H1 (cell line): ENCODE results near the gene DNAH1. TPM values are rescaled to one million over a fixed set of nuclear protein-coding genes. Genes with fewer than 3 reads are reported as not detected.
A peak's percentile ranks its signal among the peaks of the same experiment; 100 is the strongest.

ENCODE experiments used
- CTCF ChIA-PET: fragments of 300-600 bp; sonication (Branson Sonifier 250); formaldehyde crosslinking; loops from one replicate; lab custom pipeline; 2021; ENCODE audit not compliant: partially characterized antibody; lab: Charles Lee
- POLR2A ChIA-PET: fragments of 300-600 bp; sonication (Branson Sonifier 250); formaldehyde crosslinking; loops from one replicate; lab custom pipeline; 2021; ENCODE audit warnings: inconsistent platforms; ENCODE audit not compliant: partially characterized antibody; lab: Charles Lee
- DNase-seq, 2 experiments: peaks; one replicate each; pipeline versions ENCODE4 v3.0.0 to v3.0.0-alpha.2; 2010 to 2022; ENCODE audit warnings: low spot score in 2 of 2, low read depth in 1 of 2, mixed read lengths in 1 of 2
- FAIRE-seq: peaks from 2 replicates; lab custom pipeline; 2011; peaks lifted over from hg19 to GRCh38; lab: Jason Lieb, UNC
- H2AFZ ChIP-seq: 2 replicates; pipeline ENCODE4 v1.8.1; 2012; ENCODE audit warnings: low read length, inconsistent platforms
- H2AK5ac ChIP-seq: 2 replicates; pipeline ENCODE4 v1.6.1; 2013; ENCODE audit warnings: low read depth, low read length
- H2BK120ac ChIP-seq: replicated peaks from 2 replicates; pipeline ENCODE3; 2013; ENCODE audit warnings: low read depth, low read length, inconsistent platforms
- H2BK12ac ChIP-seq: 2 replicates; pipeline ENCODE4 v1.6.1; 2013; ENCODE audit warnings: low read depth, low read length
- H2BK15ac ChIP-seq: 2 replicates; pipeline ENCODE4 v1.6.1; 2013; ENCODE audit warnings: low read length
- H2BK20ac ChIP-seq: 2 replicates; pipeline ENCODE4 v1.6.1; 2013; ENCODE audit warnings: low read length
- H2BK5ac ChIP-seq: 2 replicates; pipeline ENCODE4 v1.6.1; 2013; ENCODE audit warnings: low read depth, low read length
- H3K14ac ChIP-seq: 2 replicates; pipeline ENCODE4 v1.6.1; 2013; ENCODE audit warnings: inconsistent platforms; ENCODE audit not compliant: insufficient read length
- H3K18ac ChIP-seq: 2 replicates; pipeline ENCODE4 v1.6.1; 2013; ENCODE audit warnings: low read length; ENCODE audit errors: extremely low read depth
- H3K23ac ChIP-seq: 2 replicates; pipeline ENCODE4 v1.6.1; 2013; ENCODE audit warnings: inconsistent platforms; ENCODE audit not compliant: insufficient read length
- H3K23me2 ChIP-seq: 2 replicates; pipeline ENCODE4 v1.6.1; 2013; ENCODE audit warnings: low read depth, low read length
- H3K27ac ChIP-seq: 2 replicates; pipeline ENCODE4 v1.6.1; 2011; ENCODE audit warnings: low read depth, low read length, inconsistent platforms
- H3K27me3 ChIP-seq, 4 experiments: replicated peaks in 1 of 4; 1 replicate in 1 of 4; 2 replicates in 3 of 4; pipeline versions ENCODE4 v1.6.1 to v1.8.1; 2011 to 2013; ENCODE audit warnings: low read length in 3 of 4, mild to moderate bottlenecking in 3 of 4, inconsistent platforms in 2 of 4, mixed read lengths in 2 of 4, moderate library complexity in 1 of 4; ENCODE audit not compliant: control insufficient read depth in 3 of 4, insufficient read depth in 3 of 4; ENCODE audit errors: extremely low read depth in 1 of 4
- H3K36me3 ChIP-seq, 4 experiments: 2 replicates each; pipeline versions ENCODE4 v1.6.1 to v1.8.1; 2011 to 2013; ENCODE audit warnings: mild to moderate bottlenecking in 4 of 4, low read length in 3 of 4, moderate library complexity in 2 of 4, control low read depth in 1 of 4, inconsistent platforms in 1 of 4; ENCODE audit not compliant: insufficient read depth in 4 of 4, control insufficient read depth in 2 of 4
- H3K4ac ChIP-seq: replicated peaks from 2 replicates; pipeline ENCODE3; 2013; ENCODE audit warnings: low read length, low read depth, mixed read lengths, inconsistent platforms; ENCODE audit not compliant: insufficient read length
- H3K4me1 ChIP-seq, 4 experiments: replicated peaks in 1 of 4; 1 replicate in 1 of 4; 2 replicates in 3 of 4; pipeline versions ENCODE4 v1.6.1 to v1.8.1; 2011 to 2013; ENCODE audit warnings: low read length in 3 of 4, inconsistent platforms in 2 of 4, mixed read lengths in 1 of 4; ENCODE audit not compliant: insufficient read depth in 4 of 4, control insufficient read depth in 3 of 4
- H3K4me2 ChIP-seq, 2 experiments: 2 replicates each; pipeline versions ENCODE4 v1.6.1 to v1.8.1; 2011 to 2013; ENCODE audit warnings: low read depth in 2 of 2, low read length in 2 of 2, control low read depth in 1 of 2, inconsistent platforms in 1 of 2, mild to moderate bottlenecking in 1 of 2; ENCODE audit not compliant: insufficient read depth in 1 of 2
- H3K4me3 ChIP-seq, 4 experiments: fragments of 200-600, 300-600 bp in 1 of 4; sonication (generic), shearing (Covaris generic), sonication (Bioruptor Twin) in 1 of 4; 2 replicates each; pipeline versions ENCODE4 v1.5.1 to v1.8.1; 2011 to 2016; ENCODE audit warnings: low read length in 4 of 4, low read depth in 3 of 4, control low read depth in 2 of 4, inconsistent platforms in 2 of 4, mild to moderate bottlenecking in 2 of 4, mixed read lengths in 1 of 4, moderate library complexity in 1 of 4; ENCODE audit not compliant: insufficient read depth in 2 of 4; ENCODE audit errors: extremely low read depth in 1 of 4
- H3K56ac ChIP-seq: replicated peaks from 2 replicates; pipeline ENCODE3; 2013; ENCODE audit warnings: low read depth, mild to moderate bottlenecking, mixed read lengths, low read length, inconsistent platforms; ENCODE audit not compliant: insufficient read length
- H3K79me1 ChIP-seq: 2 replicates; pipeline ENCODE4 v1.6.1; 2013; ENCODE audit warnings: low read depth, low read length, control low read depth
- H3K79me2 ChIP-seq, 2 experiments: 2 replicates each; pipeline versions ENCODE4 v1.6.1 to v1.8.1; 2012 to 2013; ENCODE audit warnings: low read length in 2 of 2, mild to moderate bottlenecking in 2 of 2, inconsistent platforms in 1 of 2; ENCODE audit not compliant: insufficient read depth in 2 of 2, control insufficient read depth in 1 of 2
- H3K9ac ChIP-seq, 4 experiments: replicated peaks in 1 of 4; 1 replicate in 1 of 4; 2 replicates in 3 of 4; pipeline versions ENCODE4 v1.6.1 to v1.8.1; 2011 to 2013; ENCODE audit warnings: low read depth in 3 of 4, low read length in 3 of 4, control low read depth in 2 of 4, mild to moderate bottlenecking in 2 of 4, moderate library complexity in 2 of 4, inconsistent platforms in 1 of 4; ENCODE audit errors: extremely low read depth in 1 of 4
- H3K9me3 ChIP-seq, 2 experiments: 2 replicates each; pipeline versions ENCODE4 v1.6.1 to v1.8.1; 2012 to 2013; ENCODE audit warnings: mild to moderate bottlenecking in 2 of 2, moderate library complexity in 2 of 2, control low read depth in 1 of 2, inconsistent platforms in 1 of 2, low read depth in 1 of 2, low read length in 1 of 2, mixed read lengths in 1 of 2; ENCODE audit not compliant: insufficient read depth in 2 of 2
- H4K20me1 ChIP-seq, 2 experiments: replicated peaks in 1 of 2; 2 replicates each; pipeline versions ENCODE3 to v1.8.1; 2011 to 2013; ENCODE audit warnings: inconsistent platforms in 2 of 2, low read length in 2 of 2, mild to moderate bottlenecking in 1 of 2; ENCODE audit not compliant: insufficient read depth in 2 of 2, control insufficient read depth in 1 of 2
- H4K5ac ChIP-seq: 2 replicates; pipeline ENCODE4 v1.6.1; 2013; ENCODE audit warnings: low read length, low read depth, mixed read lengths, inconsistent platforms; ENCODE audit not compliant: insufficient read length
- H4K8ac ChIP-seq: 2 replicates; pipeline ENCODE4 v1.8.0; 2013; ENCODE audit warnings: mild to moderate bottlenecking, moderate library complexity, low read length, inconsistent platforms; ENCODE audit not compliant: insufficient read depth; ENCODE audit errors: extremely low read depth
- H4K91ac ChIP-seq: replicated peaks from 2 replicates; pipeline ENCODE3; 2013; ENCODE audit warnings: low read length, mixed read lengths, inconsistent platforms; ENCODE audit not compliant: insufficient read length
- ASH2L ChIP-seq: fragments of 200-600, 300-600 bp; sonication (generic); IDR thresholded peaks from one replicate; pipeline ENCODE4 v1.7.1; 2017; ENCODE audit warnings: low read length
- BCL11A ChIP-seq, 2 experiments: IDR thresholded peaks; one replicate each; pipeline ENCODE4 v1.6.1; 2011; ENCODE audit warnings: low read depth in 2 of 2, low read length in 2 of 2, mild to moderate bottlenecking in 2 of 2
- CHD1 ChIP-seq: IDR thresholded peaks from 2 replicates; pipeline ENCODE4 v1.6.1; 2012; ENCODE audit warnings: low read depth, low read length, improper control_type of control experiment
- CTBP2 ChIP-seq: IDR thresholded peaks from 2 replicates; pipeline ENCODE4 v1.7.0; 2011; ENCODE audit warnings: borderline replicate concordance, mild to moderate bottlenecking, moderate library complexity, mixed read lengths, low read length; ENCODE audit not compliant: insufficient read depth, insufficient read length
- EZH2 ChIP-seq: fragments of 200-600 bp; sonication (generic); IDR thresholded peaks from 2 replicates; pipeline ENCODE4 v1.7.1; 2012; ENCODE audit warnings: low read depth, mild to moderate bottlenecking, moderate library complexity, low read length, inconsistent platforms; ENCODE audit not compliant: severe bottlenecking
- JUN ChIP-seq: IDR thresholded peaks from 2 replicates; pipeline ENCODE4 v1.6.1; 2011; ENCODE audit warnings: low read depth, mild to moderate bottlenecking, improper control_type of control experiment, low read length
- KDM1A ChIP-seq: fragments of 200-600, 300-600 bp; sonication (generic); IDR thresholded peaks from 2 replicates; pipeline ENCODE4 v1.7.1; 2016; ENCODE audit warnings: mild to moderate bottlenecking, low read length, borderline replicate concordance
- RBBP5 ChIP-seq: IDR thresholded peaks from 2 replicates; pipeline ENCODE4 v1.7.1; 2012; ENCODE audit warnings: low read depth, mild to moderate bottlenecking, inconsistent platforms, low read length, moderate library complexity, borderline replicate concordance
- SP1 ChIP-seq: IDR thresholded peaks from 2 replicates; pipeline ENCODE4 v1.6.1; 2011; ENCODE audit warnings: low read depth, low read length
- SUZ12 ChIP-seq: fragments of 200-600 bp; sonication (generic); IDR thresholded peaks from 2 replicates; pipeline ENCODE4 v1.6.1; 2012; ENCODE audit warnings: mild to moderate bottlenecking, inconsistent platforms, low read length, moderate library complexity, mixed read lengths
- TCF12 ChIP-seq: IDR thresholded peaks from 2 replicates; pipeline ENCODE4 v1.6.1; 2011; ENCODE audit warnings: low read depth, mild to moderate bottlenecking, low read length
- TEAD4 ChIP-seq: IDR thresholded peaks from 2 replicates; pipeline ENCODE4 v1.6.1; 2012; ENCODE audit warnings: low read depth, low read length, inconsistent platforms, mixed read lengths
- WGBS, 2 experiments: shearing (Covaris generic) in 1 of 2; methylation state at CpG; one replicate each; pipeline versions ENCODE4 v1.1.6 to v1.1.7; 2013 to 2015; ENCODE audit warnings: low lambda C conversion rate in 2 of 2, mixed read lengths in 2 of 2, inconsistent platforms in 1 of 2, low coverage in 1 of 2, missing lambda C conversion rate in 1 of 2; ENCODE audit not compliant: insufficient replicate concordance in 2 of 2, insufficient coverage in 1 of 2, insufficient read length in 1 of 2; ENCODE audit errors: extremely low coverage in 1 of 2, missing lambda C conversion rate in 1 of 2; 5-methylcytosine and 5-hydroxymethylcytosine counted together
- polyA plus RNA-seq, 7 experiments: library from polyadenylated mRNA; depleted of rRNA in 3 of 7; stranded (reverse) in 5 of 7; unstranded in 2 of 7; fragments of >200 nt in 5 of 7; fragments of 200-250 nt in 2 of 7; gene quantifications; 1 replicate in 5 of 7; 2 replicates in 1 of 7; 4 replicates in 1 of 7; pipeline versions ENCODE4 v1.2.1 to v1.2.3, GENCODE V29; 2011 to 2013; ENCODE audit warnings: missing spikeins in 2 of 7, mixed read lengths in 2 of 7
- total RNA-seq: library from RNA; stranded (reverse); fragmentation: NEBNext Ultra II Directional; extraction: Animal tissue kit (Norgen Biotek cat#: 25700); gene quantifications from 2 replicates; pipeline ENCODE4 v1.2.1, GENCODE V29; 2021

The DNAH1 gene
- total and polyA plus RNA-seq, 2 of the 8 experiments (the other 6 are each of a cell fraction or from before 2014, with no cell fraction given) = 1.0 to 1.5 TPM

DNA sequence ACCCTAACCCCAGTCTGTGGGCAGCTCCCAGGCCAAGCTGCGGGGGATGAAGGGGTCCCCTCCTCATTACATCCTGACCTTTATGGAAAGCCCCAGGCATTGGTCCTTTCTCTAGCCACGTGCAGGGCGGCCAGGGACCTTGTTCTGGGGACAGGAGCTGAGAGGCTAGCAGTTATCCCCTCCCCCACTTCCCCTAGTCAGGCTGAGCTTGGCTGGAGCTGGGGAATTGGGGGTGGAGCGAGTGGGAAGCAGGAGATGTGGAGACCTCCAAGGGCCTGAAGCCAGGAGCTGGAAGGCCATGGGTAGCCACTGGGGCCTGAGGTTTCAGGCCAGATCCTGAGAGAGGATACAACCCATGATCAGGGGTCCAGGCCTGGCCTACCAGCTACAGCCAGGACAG, 45.8 kb downstream of the DNAH1 start:
- Histone ChIP-seq H2BK15ac (no peak overlapping the region), H3K27me3 (no peaks in the 10 kb centered on the region), H3K23ac (no peak overlapping the region), H3K4me3 (no peak overlapping the region), H3K9me3 (no peaks in the 10 kb centered on the region), H2AK5ac (no peak overlapping the region), H2AFZ (no peak overlapping the region), H4K20me1 (no peaks in the 10 kb centered on the region), H3K4ac (no peak overlapping the region), H3K36me3 (no peaks in the 10 kb centered on the region), H3K4me2 (no peak overlapping the region), H2BK20ac (no peak overlapping the region), H4K8ac (no peak overlapping the region; the same call in none of the 2 replicates), H3K18ac (no peak overlapping the region), H2BK5ac (peak overlapping the region; percentile 52; the same call in 1 of the 2 replicates), H2BK12ac (0 out of 2 replicates have a peak overlapping the region, but pooled peaks have one; percentile 39), H3K4me1 (no peaks in the 10 kb centered on the region; a peak in 1 of 7 replicates), H3K79me1 (no peaks in the 10 kb centered on the region), H4K91ac (no peak overlapping the region), H3K14ac (no peak overlapping the region), H4K5ac (no peak overlapping the region), H3K79me2 (no peaks in the 10 kb centered on the region), H3K9ac (no peak overlapping the region; a peak in 1 of 7 replicates), H2BK120ac (no peak overlapping the region), H3K23me2 (no peaks in the 10 kb centered on the region), H3K27ac (no peak overlapping the region), H3K56ac (no peak overlapping the region)
- CTCF ChIA-PET = interaction anchor here (0.9 to 9.0 kb wide), 10 partner anchors 10 to 141 kb away, joined by 3 to 131 read pairs (median 6); no protein-coding TSS in a partner anchor
- no peak for DNase-seq
- no peak for TF ChIP-seq KDM1A
- no peak for TF ChIP-seq ASH2L
- TF ChIP-seq TCF12 = no peak
- no peak for TF ChIP-seq EZH2
- TF ChIP-seq RBBP5 = no peak
- no peak for TF ChIP-seq BCL11A (IDR thresholded peaks at IDR 0.05; ENCODE audit: low read depth in 2 of 2, low read length in 2 of 2)
- TF ChIP-seq CHD1 = no peak
- TF ChIP-seq SP1 = no peak
- no peak for TF ChIP-seq TEAD4
- TF ChIP-seq CTBP2 = no peak
- TF ChIP-seq JUN = no peak
- TF ChIP-seq SUZ12 = no peak
- POLR2A ChIA-PET = interaction anchor here (1.2 to 2.3 kb wide), 5 partner anchors 10 to 83 kb away, joined by 4 to 8 read pairs (median 5); partner anchors contain the start of genes GLYCTK and WDR82
- WGBS, 2 experiments = 77% methylated on average over 4 of the region's 4 CpGs; no CpG with 5 or more reads in 1 of the 2 experiments
- FAIRE-seq = no peak
